ENCODE results near the gene BSCL2.
"Not testable (repeated sequence)": the region's sequence is repeated elsewhere in the genome, so short reads cannot be mapped to it uniquely, and the experiment has no call there.

The BSCL2 gene

GRCh38 chr11:62682518-62682917 is 24.7 kb downstream of the BSCL2 start:
- no peak for DNase-seq

- DNase-seq, result peak; percentile 82
Measured at GRCh38 chr11:62680825-62681240, 26.4 kb downstream of the BSCL2 start.

GRCh38 chr11:62678770-62679696 is 28.2 kb downstream of the BSCL2 start, which contains the start of gene UBXN1:
UBXN1 (minus strand) TSS chr11:62679073; CDS start chr11:62678923, 150 bp downstream.
- peak; percentile 89 for DNase-seq

GRCh38 chr11:62678433-62678769 is 28.8 kb downstream of the BSCL2 start:
- DNase-seq, result no peak

GRCh38 chr11:62677714-62678113 is 29.5 kb downstream of the BSCL2 start:
- no peak for DNase-seq

GRCh38 chr11:62677156-62677555 is 30.1 kb downstream of the BSCL2 start:
- no peak for DNase-seq

GRCh38 chr11:62676698-62677097 is 30.5 kb downstream of the BSCL2 start:
- no peak for DNase-seq

- DNase-seq, result not testable (repeated sequence)
Measured at GRCh38 chr11:62675415-62675814, 31.8 kb downstream of the BSCL2 start.

- DNase-seq, result no peak
Measured at GRCh38 chr11:62673196-62673525, 34.1 kb downstream of the BSCL2 start.

- DNase-seq, result peak; percentile 87
Measured at GRCh38 chr11:62671608-62672389, 35.4 kb downstream of the BSCL2 start, which contains the start of the genes LBHD1 and UQCC3. LBHD1 (minus strand) TSS chr11:62672267; CDS start chr11:62670031, 2,236 bp downstream. UQCC3 (plus strand) TSS chr11:62671673; CDS start chr11:62671746, 73 bp downstream.

- no peak for DNase-seq
Measured at GRCh38 chr11:62671236-62671607, 36.0 kb downstream of the BSCL2 start.

GRCh38 chr11:62669420-62670161 is 37.6 kb downstream of the BSCL2 start:
- no peak for DNase-seq

- no peak for DNase-seq
Measured at GRCh38 chr11:62667460-62667859, 39.8 kb downstream of the BSCL2 start.

GRCh38 chr11:62666259-62666926 is 40.8 kb downstream of the BSCL2 start:
- DNase-seq, result no peak

GRCh38 chr11:62665599-62666258 is 41.5 kb downstream of the BSCL2 start:
- peak; percentile 44 for DNase-seq

- peak; percentile 94 for DNase-seq
Measured at GRCh38 chr11:62665075-62665598, 42.1 kb downstream of the BSCL2 start, which contains the start of the genes C11orf98 and CSKMT. C11orf98 (minus strand) TSS chr11:62665210; CDS start chr11:62665169, 41 bp downstream. CSKMT (plus strand) TSS chr11:62665312; CDS start chr11:62665880, 568 bp downstream.

GRCh38 chr11:62664405-62665074 is 42.7 kb downstream of the BSCL2 start:
- no peak for DNase-seq

GRCh38 chr11:62656796-62657429 is 50.3 kb downstream of the BSCL2 start:
- no peak for DNase-seq

- DNase-seq, result no peak
Measured at GRCh38 chr11:62654297-62654696, 52.9 kb downstream of the BSCL2 start.
